NCI-H187 treated with DMSO at 0.1 percent for 48 hours (cell line): Measurements from ENCODE around the gene PCDHA3.
"Not testable (repeated sequence)": the region's sequence is repeated elsewhere in the genome, so short reads cannot be mapped to it uniquely, and the experiment has no call there.

Source experiments
- DNase-seq: peaks from one replicate; lab custom pipeline; 2025; lab: John Stamatoyannopoulos, UW

Gene PCDHA3

DNA sequence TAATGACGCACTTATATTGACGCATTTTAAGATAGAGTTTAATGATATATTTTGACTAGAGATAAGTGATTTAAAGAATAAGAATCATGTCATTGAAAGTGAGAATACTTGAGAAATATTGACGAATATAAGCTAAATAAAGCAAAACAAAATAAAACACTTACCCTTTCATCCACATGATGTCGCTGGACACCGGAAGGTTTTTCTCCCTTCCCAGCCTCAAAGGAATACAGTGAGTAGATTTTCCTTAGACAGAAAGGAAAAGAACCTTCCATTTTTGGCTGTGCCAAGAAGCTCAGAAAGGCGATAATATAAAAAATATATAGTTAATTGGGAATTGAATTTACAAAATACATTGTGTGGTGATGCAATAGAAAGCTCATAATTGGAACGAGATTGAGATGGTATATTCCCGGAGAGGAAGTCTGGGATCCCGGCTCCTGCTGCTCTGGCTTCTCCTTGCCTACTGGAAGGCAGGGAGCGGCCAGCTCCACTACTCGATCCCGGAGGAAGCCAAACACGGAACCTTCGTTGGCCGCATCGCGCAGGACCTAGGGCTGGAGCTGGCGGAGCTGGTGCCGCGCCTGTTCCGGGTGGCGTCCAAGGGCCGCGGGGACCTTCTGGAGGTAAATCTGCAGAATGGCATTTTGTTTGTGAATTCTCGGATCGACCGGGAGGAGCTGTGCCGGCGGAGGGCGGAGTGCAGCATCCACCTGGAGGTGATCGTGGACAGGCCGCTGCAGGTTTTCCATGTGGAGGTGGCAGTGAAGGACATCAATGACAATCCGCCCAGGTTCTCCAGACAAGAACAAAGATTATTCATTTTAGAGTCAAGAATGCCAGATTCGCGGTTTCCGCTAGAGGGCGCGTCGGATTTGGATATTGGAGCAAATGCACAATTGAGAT, 20.8 kb downstream of the PCDHA3 start, which contains the start of gene PCDHA5:
Gene PCDHA5 (plus strand): TSS at position 239 of the 906 bp plus-strand sequence.
- no peak for DNase-seq

DNA sequence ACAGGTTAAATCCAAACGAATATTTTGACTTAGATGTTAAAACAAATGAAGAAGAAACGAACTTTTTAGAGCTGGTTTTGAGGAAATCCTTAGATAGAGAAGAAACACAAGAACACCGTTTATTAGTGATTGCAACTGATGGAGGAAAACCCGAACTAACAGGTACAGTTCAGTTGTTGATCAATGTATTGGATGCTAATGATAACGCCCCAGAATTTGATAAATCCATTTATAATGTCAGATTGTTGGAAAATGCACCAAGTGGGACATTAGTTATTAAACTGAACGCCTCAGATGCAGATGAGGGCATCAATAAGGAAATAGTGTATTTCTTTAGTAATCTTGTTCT, 21.4 kb downstream of the PCDHA3 start:
- DNase-seq = no peak

DNA sequence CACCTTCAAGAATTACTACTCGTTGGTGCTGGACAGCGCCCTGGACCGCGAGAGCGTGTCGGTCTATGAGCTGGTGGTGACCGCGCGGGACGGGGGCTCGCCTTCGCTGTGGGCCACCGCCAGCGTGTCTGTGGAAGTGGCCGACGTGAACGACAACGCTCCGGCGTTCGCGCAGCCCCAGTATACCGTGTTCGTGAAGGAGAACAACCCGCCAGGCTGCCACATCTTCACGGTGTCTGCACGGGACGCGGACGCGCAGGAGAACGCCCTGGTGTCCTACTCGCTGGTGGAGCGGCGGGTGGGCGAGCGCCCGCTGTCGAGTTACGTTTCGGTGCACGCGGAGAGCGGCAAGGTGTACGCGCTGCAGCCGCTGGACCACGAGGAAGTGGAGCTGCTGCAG, 22.1 kb downstream of the PCDHA3 start:
- DNase-seq = not testable (repeated sequence)

DNA sequence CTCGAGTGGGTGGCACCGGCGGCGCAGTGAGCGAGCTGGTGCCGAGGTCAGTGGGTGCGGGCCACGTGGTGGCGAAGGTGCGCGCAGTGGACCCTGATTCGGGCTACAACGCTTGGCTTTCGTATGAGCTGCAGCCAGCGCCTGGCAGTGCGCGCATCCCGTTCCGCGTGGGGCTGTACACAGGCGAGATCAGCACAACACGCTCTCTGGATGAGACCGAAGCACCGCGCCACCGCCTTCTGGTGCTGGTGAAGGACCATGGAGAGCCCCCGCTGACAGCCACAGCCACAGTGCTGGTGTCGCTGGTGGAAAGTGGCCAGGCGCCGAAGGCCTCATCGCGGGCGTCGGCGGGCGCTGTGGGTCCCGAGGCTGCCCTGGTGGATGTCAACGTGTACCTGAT, 22.6 kb downstream of the PCDHA3 start:
- no peak for DNase-seq

GRCh38 chr5:140827704-140828361, 27.0 kb downstream of the PCDHA3 start, which contains the start of gene PCDHA6:
Gene PCDHA6, plus strand, starts transcription at chr5:140827960. Its CDS starts 132 bp downstream, at chr5:140828092.
- DNase-seq = no peak

DNA sequence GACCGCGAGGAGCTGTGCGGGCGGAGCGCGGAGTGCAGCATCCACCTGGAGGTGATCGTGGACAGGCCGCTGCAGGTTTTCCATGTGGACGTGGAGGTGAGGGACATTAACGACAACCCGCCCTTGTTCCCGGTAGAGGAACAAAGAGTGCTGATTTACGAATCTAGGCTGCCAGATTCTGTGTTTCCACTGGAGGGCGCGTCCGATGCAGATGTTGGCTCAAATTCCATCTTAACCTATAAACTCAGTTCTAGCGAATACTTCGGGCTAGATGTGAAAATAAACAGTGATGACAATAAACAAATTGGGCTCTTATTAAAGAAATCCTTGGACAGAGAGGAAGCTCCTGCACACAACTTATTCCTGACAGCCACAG, 27.5 kb downstream of the PCDHA3 start:
- no peak for DNase-seq

GRCh38 chr5:140829511-140830501, 28.9 kb downstream of the PCDHA3 start:
- not testable (repeated sequence) for DNase-seq

GRCh38 chr5:140833993-140834392, 33.1 kb downstream of the PCDHA3 start, which contains the start of gene PCDHA7:
Gene PCDHA7, plus strand, starts transcription at chr5:140834269. Its CDS starts 115 bp downstream, at chr5:140834384.
- DNase-seq = no peak

GRCh38 chr5:140834439-140835008, 33.7 kb downstream of the PCDHA3 start:
- not testable (repeated sequence) for DNase-seq

GRCh38 chr5:140835622-140836510, 35.0 kb downstream of the PCDHA3 start:
- no peak for DNase-seq

DNA sequence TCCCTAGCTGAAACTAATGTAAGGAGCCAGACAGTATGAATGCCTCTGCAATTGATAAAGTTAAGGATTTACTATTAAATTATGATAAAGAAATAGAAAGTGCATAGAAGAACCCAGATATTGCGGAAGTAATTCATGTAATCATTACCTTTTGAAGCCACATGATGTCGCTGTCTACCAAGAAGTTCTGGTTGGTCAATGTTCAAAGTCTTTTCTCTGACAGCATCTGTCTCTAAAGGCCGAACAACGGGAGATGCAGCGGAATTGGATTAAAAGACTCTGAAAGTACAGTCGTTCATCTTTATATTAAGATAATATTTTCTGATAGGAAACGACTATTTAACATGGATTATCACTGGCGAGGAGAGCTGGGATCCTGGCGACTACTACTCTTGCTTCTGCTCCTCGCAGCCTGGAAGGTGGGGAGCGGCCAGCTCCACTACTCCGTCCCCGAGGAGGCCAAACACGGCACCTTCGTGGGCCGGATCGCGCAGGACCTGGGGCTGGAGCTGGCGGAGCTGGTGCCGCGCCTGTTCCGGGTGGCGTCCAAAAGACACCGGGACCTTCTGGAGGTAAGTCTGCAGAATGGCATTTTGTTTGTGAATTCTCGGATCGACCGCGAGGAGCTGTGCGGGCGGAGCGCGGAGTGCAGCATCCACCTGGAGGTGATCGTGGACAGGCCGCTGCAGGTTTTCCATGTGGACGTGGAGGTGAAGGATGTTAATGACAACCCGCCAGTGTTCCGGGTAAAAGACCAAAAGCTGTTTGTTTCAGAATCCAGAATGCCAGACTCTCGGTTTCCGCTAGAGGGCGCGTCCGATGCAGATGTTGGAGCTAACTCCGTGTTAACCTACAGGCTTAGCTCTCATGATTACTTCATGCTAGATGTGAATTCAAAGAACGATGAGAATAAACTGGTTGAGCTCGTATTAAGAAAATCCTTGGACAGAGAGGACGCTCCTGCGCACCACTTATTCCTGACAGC, 40.4 kb downstream of the PCDHA3 start, which contains the start of gene PCDHA8:
Gene PCDHA8 (plus strand): TSS at position 210 of the 985 bp plus-strand sequence. CDS start 135 bp downstream, at position 345.
- DNase-seq = no peak

DNA sequence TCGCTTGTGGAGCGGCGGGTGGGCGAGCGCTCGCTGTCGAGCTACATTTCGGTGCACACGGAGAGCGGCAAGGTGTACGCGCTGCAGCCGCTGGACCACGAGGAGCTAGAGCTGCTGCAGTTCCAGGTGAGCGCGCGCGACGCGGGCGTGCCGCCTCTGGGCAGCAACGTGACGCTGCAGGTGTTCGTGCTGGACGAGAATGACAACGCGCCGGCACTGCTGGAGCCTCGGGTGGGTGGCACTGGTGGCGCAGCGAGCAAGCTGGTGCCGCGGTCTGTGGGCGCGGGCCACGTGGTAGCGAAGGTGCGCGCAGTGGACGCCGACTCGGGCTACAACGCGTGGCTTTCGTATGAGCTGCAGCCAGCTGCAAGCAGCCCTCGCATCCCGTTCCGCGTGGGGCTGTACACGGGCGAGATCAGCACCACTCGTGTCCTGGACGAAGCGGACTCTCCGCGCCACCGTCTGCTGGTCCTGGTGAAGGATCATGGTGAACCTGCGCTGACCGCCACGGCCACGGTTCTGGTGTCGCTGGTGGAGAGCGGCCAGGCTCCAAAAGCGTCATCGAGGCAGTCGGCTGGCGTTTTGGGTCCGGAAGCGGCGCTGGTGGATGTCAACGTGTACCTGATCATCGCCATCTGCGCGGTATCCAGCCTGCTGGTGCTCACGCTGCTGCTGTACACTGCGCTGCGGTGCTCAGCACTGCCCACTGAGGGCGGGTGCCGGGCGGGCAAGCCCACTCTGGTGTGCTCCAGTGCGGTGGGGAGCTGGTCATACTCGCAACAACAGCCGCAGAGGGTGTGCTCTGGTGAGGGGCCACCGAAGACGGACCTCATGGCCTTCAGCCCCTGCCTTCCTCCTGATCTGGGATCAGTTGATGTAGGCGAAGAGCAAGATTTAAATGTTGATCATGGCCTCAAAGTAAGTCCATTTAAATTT, 42.2 kb downstream of the PCDHA3 start:
- DNase-seq = no peak

DNA sequence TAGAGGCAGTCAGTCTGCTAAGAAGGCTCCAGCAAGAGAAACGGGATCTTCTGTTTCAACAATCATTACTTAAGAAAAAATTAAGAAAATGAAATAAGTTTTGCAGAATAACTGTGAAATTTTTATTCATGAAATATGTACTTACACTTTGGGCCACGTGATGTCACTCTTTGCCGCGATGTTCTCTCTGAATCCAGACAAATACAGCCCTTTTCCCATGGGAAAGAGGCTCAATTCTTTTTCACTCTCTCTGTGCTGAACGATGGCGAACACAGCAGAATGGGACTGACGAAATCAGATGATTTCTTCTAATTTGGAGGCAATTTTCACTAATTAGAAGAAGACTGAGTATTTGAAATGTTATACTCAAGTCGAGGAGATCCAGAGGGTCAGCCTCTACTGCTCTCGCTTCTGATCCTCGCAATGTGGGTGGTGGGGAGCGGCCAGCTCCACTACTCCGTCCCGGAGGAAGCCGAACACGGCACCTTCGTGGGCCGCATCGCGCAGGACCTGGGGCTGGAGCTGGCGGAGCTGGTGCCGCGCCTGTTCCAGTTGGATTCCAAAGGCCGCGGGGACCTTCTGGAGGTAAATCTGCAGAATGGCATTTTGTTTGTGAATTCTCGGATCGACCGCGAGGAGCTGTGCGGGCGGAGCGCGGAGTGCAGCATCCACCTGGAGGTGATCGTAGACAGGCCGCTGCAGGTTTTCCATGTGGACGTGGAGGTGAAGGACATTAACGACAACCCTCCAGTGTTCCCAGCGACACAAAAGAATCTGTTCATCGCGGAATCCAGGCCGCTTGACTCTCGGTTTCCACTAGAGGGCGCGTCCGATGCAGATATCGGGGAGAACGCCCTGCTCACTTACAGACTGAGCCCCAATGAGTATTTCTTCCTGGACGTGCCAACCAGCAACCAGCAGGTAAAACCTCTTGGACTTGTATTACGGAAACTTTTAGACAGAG, 47.6 kb downstream of the PCDHA3 start, which contains the start of gene PCDHA9:
Gene PCDHA9 (plus strand): TSS at position 244 of the 964 bp plus-strand sequence. CDS start 114 bp downstream, at position 358.
- DNase-seq = not testable (repeated sequence)

- DNase-seq = not testable (repeated sequence)
Observed at GRCh38 chr5:140849831-140850634, 49.2 kb downstream of the PCDHA3 start.
